IMR-90 (cell line): ENCODE results near the gene COX19. TPM values are rescaled to one million over a fixed set of nuclear protein-coding genes. Genes with fewer than 3 reads are reported as not detected.

Experiments used
- ATAC-seq: fragments of 200-7000 bp; cut with Tn5 transposase; 2 replicates; pipeline ENCODE4 v1.9.1; 2020; ENCODE audit warnings: low read depth, mild to moderate bottlenecking, moderate library complexity
- BruUV-seq: library from RNA; stranded (reverse); fragments of 400-500 nt; replicated peaks from 2 replicates; lab custom pipeline; 2021; lab: Mats Ljungman, UMichigan
- CTCF ChIA-PET: fragments of 300-600 bp; formaldehyde crosslinking; extraction: SDS; loops from one replicate; lab custom pipeline; 2021; ENCODE audit warnings: antibody characterized with exemption; lab: Yijun Ruan, JAX
- POLR2A ChIA-PET: fragments of 300-600 bp; sonication (Branson Sonifier 250); formaldehyde crosslinking; loops from one replicate; lab custom pipeline; 2022; ENCODE audit warnings: antibody characterized with exemption; ENCODE audit not compliant: unreplicated experiment; lab: Charles Lee
- DNase-seq: peaks from one replicate; pipeline ENCODE4 v3.0.0; 2013
- H2AFZ ChIP-seq: replicated peaks from 2 replicates; pipeline ENCODE3; 2013; ENCODE audit warnings: low read length, mild to moderate bottlenecking; ENCODE audit not compliant: poor library complexity
- H2AK5ac ChIP-seq: 2 replicates; pipeline ENCODE4 v1.6.1; 2013; ENCODE audit warnings: low read depth, low read length, inconsistent platforms
- H2AK9ac ChIP-seq: replicated peaks from 2 replicates; pipeline ENCODE3; 2013; ENCODE audit warnings: mild to moderate bottlenecking, low read depth, low read length, moderate library complexity; ENCODE audit not compliant: poor library complexity
- H2BK120ac ChIP-seq: 2 replicates; pipeline ENCODE4 v1.6.1; 2013; ENCODE audit warnings: low read depth, low read length, inconsistent platforms
- H2BK15ac ChIP-seq: 3 replicates; pipeline ENCODE4 v1.6.1; 2013; ENCODE audit warnings: low read depth, low read length, inconsistent platforms
- H2BK20ac ChIP-seq: 2 replicates; pipeline ENCODE4 v1.6.1; 2013; ENCODE audit warnings: low read depth, mild to moderate bottlenecking, inconsistent platforms, low read length, moderate library complexity
- H2BK5ac ChIP-seq: 2 replicates; pipeline ENCODE4 v1.6.1; 2013; ENCODE audit warnings: mild to moderate bottlenecking, low read depth, low read length, inconsistent platforms; ENCODE audit not compliant: poor library complexity, severe bottlenecking
- H3K14ac ChIP-seq: replicated peaks from 2 replicates; pipeline ENCODE4 v1.6.1; 2013; ENCODE audit warnings: low read depth, low read length, inconsistent platforms
- H3K18ac ChIP-seq: 2 replicates; pipeline ENCODE4 v1.6.1; 2013; ENCODE audit warnings: low read depth, low read length, control low read depth
- H3K23ac ChIP-seq: 2 replicates; pipeline ENCODE4 v1.6.1; 2013; ENCODE audit warnings: low read depth, low read length, inconsistent platforms
- H3K27ac ChIP-seq: 2 replicates; pipeline ENCODE4 v1.5.1; 2013; ENCODE audit warnings: mild to moderate bottlenecking, control low read depth, low read length; ENCODE audit not compliant: insufficient read depth
- H3K27me3 ChIP-seq: 2 replicates; pipeline ENCODE4 v1.6.1; 2013; ENCODE audit warnings: low read length; ENCODE audit not compliant: control insufficient read depth, insufficient read depth
- H3K36me3 ChIP-seq: 2 replicates; pipeline ENCODE4 v1.6.1; 2013; ENCODE audit warnings: low read length, mixed read lengths; ENCODE audit not compliant: control insufficient read depth, insufficient read depth
- H3K4ac ChIP-seq: 2 replicates; pipeline ENCODE4 v1.6.1; 2013; ENCODE audit warnings: low read depth, low read length, inconsistent platforms
- H3K4me1 ChIP-seq: 2 replicates; pipeline ENCODE4 v1.6.1; 2013; ENCODE audit warnings: low read length, mixed read lengths; ENCODE audit not compliant: control insufficient read depth, insufficient read depth
- H3K4me2 ChIP-seq: 2 replicates; pipeline ENCODE4 v1.6.1; 2013; ENCODE audit warnings: low read depth, mild to moderate bottlenecking, control low read depth, low read length, moderate library complexity
- H3K4me3 ChIP-seq: 2 replicates; pipeline ENCODE4 v1.5.1; 2013; ENCODE audit warnings: low read depth, mild to moderate bottlenecking, control low read depth, low read length, moderate library complexity; ENCODE audit not compliant: insufficient read depth
- H3K56ac ChIP-seq: 2 replicates; pipeline ENCODE4 v1.6.1; 2013; ENCODE audit warnings: low read length, inconsistent platforms; ENCODE audit not compliant: insufficient read depth; ENCODE audit errors: extremely low read depth
- H3K79me1 ChIP-seq, 2 experiments: 2 replicates each; pipeline ENCODE4 v1.6.1; 2013; ENCODE audit warnings: low read length in 2 of 2, inconsistent platforms in 1 of 2, low read depth in 1 of 2
- H3K9ac ChIP-seq: 2 replicates; pipeline ENCODE4 v1.6.1; 2013; ENCODE audit warnings: low read depth, low read length, control low read depth
- H3K9me1 ChIP-seq: 2 replicates; pipeline ENCODE4 v1.6.1; 2013; ENCODE audit warnings: low read length, inconsistent platforms; ENCODE audit not compliant: insufficient read depth
- H3K9me3 ChIP-seq: 2 replicates; pipeline ENCODE4 v1.6.1; 2013; ENCODE audit warnings: low read length; ENCODE audit not compliant: control insufficient read depth, insufficient read depth
- H4K20me1 ChIP-seq: 2 replicates; pipeline ENCODE4 v1.6.1; 2013; ENCODE audit warnings: low read length, inconsistent platforms; ENCODE audit not compliant: insufficient read depth
- H4K5ac ChIP-seq: 2 replicates; pipeline ENCODE4 v1.6.1; 2013; ENCODE audit warnings: mild to moderate bottlenecking, low read depth, low read length, control low read depth
- H4K8ac ChIP-seq, 2 experiments: 2 replicates each; pipeline ENCODE4 v1.6.1; 2013; ENCODE audit warnings: low read depth in 2 of 2, low read length in 2 of 2, control low read depth in 1 of 2, inconsistent platforms in 1 of 2
- H4K91ac ChIP-seq: 2 replicates; pipeline ENCODE4 v1.6.1; 2013; ENCODE audit warnings: low read depth, low read length, inconsistent platforms; ENCODE audit not compliant: insufficient read depth
- BHLHE40 ChIP-seq: fragments of 150-350 bp; IDR thresholded peaks from 2 replicates; pipeline ENCODE4 v1.6.1; 2016; ENCODE audit warnings: mild to moderate bottlenecking, low read depth, low read length
- CEBPB ChIP-seq: IDR thresholded peaks from 2 replicates; pipeline ENCODE4 v1.6.1; 2012; ENCODE audit warnings: low read depth, low read length, improper control_type of control experiment
- CTCF ChIP-seq: conservative IDR thresholded peaks from 2 replicates; pipeline ENCODE4 v1.5.1; 2012; ENCODE audit warnings: mild to moderate bottlenecking, low read depth, low read length, improper control_type of control experiment
- FOS ChIP-seq: fragments of 150-350 bp; IDR thresholded peaks from 2 replicates; pipeline ENCODE4 v1.6.1; 2016; ENCODE audit warnings: low read depth, low read length
- MAFK ChIP-seq: IDR thresholded peaks from 2 replicates; pipeline ENCODE4 v1.6.1; 2012; ENCODE audit warnings: low read depth, low read length, improper control_type of control experiment
- MAZ ChIP-seq: IDR thresholded peaks from 2 replicates; pipeline ENCODE4 v1.6.1; 2012; ENCODE audit warnings: low read depth, mild to moderate bottlenecking, low read length, improper control_type of control experiment, moderate library complexity, borderline replicate concordance
- MXI1 ChIP-seq: IDR thresholded peaks from 2 replicates; pipeline ENCODE4 v1.6.1; 2012; ENCODE audit warnings: low read depth, mild to moderate bottlenecking, low read length, moderate library complexity, borderline replicate concordance
- NFE2L2 ChIP-seq: fragments of 150-350 bp; IDR thresholded peaks from 2 replicates; pipeline ENCODE4 v1.6.1; 2016; ENCODE audit warnings: low read depth, mild to moderate bottlenecking, low read length
- POLR2A ChIP-seq: IDR thresholded peaks from 2 replicates; pipeline ENCODE4 v1.6.1; 2012; ENCODE audit warnings: mild to moderate bottlenecking, low read depth, low read length
- RAD21 ChIP-seq: IDR thresholded peaks from 2 replicates; pipeline ENCODE4 v1.6.1; 2012; ENCODE audit warnings: low read length, improper control_type of control experiment
- RFX5 ChIP-seq: IDR thresholded peaks from 2 replicates; pipeline ENCODE4 v1.8.0; 2012; ENCODE audit warnings: low read depth, mild to moderate bottlenecking, low read length, moderate library complexity
- WGBS, 2 experiments: methylation state at CpG; one replicate each; pipeline versions ENCODE4 v1.1.5 to v1.1.7; 2013; ENCODE audit warnings: missing lambda C conversion rate in 2 of 2; ENCODE audit not compliant: insufficient read length in 1 of 2; ENCODE audit errors: extremely low coverage in 2 of 2; 5-methylcytosine and 5-hydroxymethylcytosine counted together
- dilution Hi-C: fragments of 300-500 bp; cut with HindIII; formaldehyde crosslinking; loops from one replicate; pipeline ENCODE4 v1.14.3; 2018; ENCODE audit warnings: low sequenced_read_pairs; ENCODE audit not compliant: unreplicated experiment
- in situ Hi-C: fragments of 300-500 bp; cut with MboI; formaldehyde crosslinking; loops from 3 replicates; pipeline ENCODE4 v1.14.3; 2019; ENCODE audit warnings: low sequenced_read_pairs, inconsistent platforms, mixed read lengths
- intact Hi-C: fragments of 100-400 bp; cut with micrococcal nuclease; formaldehyde crosslinking; loops from 2 replicates; pipeline ENCODE4 v1.10.0; 2022
- polyA plus RNA-seq, 3 experiments: library from polyadenylated mRNA; depleted of rRNA; stranded (reverse); fragments of >200 nt; gene quantifications; 2 replicates each; pipeline ENCODE4 v1.2.3, GENCODE V29; 2012; ENCODE audit warnings: low replicate concordance in 1 of 3
- total RNA-seq: library from RNA; depleted of rRNA; stranded (reverse); fragments of >200 nt; gene quantifications from 2 replicates; pipeline ENCODE4 v1.2.3, GENCODE V29; 2012
- TF ChIP-seq, protein P1 (sequence below): fragments of 150-350 bp; IDR thresholded peaks from 2 replicates; pipeline ENCODE4 v1.6.1; 2017; ENCODE audit warnings: mild to moderate bottlenecking, antibody characterized with exemption, low read length, low read depth

The COX19 gene
- total and polyA plus RNA-seq, 2 of the 4 experiments (the other 2 are of a cell fraction): 3.9 to 7.3 TPM

DNA sequence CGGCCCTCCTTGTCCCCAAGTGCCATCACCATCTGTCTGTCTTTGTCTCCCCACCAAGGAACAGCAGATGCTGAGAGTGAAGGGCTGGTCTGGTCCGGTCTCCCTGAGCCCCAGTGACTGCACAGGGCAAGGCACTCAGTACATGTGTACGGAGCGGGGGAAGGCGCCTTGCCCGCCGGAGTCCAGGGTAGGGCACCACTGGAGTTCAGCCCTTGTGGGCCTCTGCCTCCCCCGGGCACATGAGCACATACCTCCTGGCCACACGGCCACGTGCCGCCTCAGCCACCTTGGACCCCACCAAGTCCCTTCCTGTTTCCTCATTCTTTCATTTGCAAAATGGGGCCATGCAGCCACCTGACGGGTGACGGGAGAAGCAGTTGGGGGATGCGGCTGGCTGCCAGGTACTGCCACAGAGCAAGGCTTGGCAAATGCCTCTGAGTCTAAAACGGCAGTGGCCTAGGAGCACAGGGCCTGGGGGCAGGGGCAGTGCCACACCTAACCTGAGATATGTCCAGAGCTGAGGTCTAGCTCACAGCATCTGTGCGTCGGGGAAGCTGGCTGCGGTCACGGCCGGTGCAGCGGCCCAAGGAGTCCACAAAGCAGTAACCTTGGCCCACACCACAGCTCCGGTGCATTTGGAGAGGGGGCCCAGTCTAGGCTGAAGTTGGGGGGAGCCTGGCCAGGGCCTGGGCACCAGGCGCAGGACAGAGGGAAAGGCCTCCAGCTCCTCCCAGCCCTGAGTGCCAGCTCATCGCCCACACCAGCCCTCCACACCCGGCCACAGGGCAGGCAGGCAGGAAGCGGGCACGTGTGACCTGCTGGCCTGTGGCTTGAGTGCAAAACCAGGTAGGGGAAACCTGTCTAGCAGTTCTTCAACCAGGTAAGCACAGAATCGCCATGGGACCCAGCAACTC lies 26.1 kb downstream of the COX19 start (continued):
- TF ChIP-seq BHLHE40: no peak
- TF ChIP-seq POLR2A: no peak

DNA sequence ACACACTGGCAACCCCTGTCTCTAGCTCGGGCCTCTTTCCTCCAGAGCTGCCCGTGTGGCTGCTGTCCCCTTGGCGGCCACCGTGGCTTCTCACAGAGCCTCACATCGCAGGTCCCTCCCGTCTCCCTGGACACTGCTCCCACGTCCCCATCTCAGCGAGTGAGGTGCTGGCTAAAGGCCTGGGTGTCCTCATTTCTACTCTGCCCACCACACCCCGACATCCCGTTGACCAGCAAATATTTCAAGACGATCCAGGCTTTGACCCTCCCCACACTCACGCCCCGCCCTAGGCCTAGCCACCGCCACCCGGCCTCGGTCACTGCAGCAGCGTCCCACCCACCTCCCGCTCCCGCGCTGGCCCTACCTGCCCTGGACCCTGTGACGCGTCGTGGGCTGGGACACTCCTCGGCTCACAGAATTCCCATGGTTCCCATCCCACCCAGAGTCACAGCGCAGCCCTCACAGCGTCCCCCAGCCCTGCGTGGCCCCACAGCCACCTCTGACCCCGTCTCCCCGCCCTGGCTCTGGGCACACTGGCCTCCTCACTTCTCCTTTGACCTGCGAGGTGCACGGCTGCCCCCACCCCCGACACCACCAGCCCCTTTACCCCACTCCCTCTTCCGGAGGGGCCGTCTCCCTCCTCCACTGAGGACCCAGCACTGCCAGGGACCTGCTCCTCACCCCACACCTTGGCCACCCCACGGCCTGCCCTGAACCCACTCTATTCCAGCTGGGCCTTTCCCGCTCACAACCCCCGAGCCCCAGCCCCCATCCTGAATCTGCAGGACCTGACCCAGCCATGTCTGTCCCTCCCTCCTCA lies 27.7 kb downstream of the COX19 start:
- no peak overlapping the region for H2BK120ac ChIP-seq
- intact Hi-C loops: no loop called here
- ChIA-PET POLR2A (no interaction called here), CTCF (interaction anchor here (1.0 kb wide), 1 partner anchor 45 kb away, joined by 3 read pairs; no protein-coding TSS in a partner anchor)
- no peak overlapping the region for H2AFZ ChIP-seq
- no peak overlapping the region for H4K91ac ChIP-seq
- no peaks in the 10 kb centered on the region for H3K36me3 ChIP-seq
- no peak overlapping the region for H3K4me3 ChIP-seq
- peaks cover 4% of the 10 kb centered on the region; the same call in 1 of the 2 replicates for H3K27me3 ChIP-seq
- H4K20me1 ChIP-seq: no peaks in the 10 kb centered on the region
- H2BK15ac ChIP-seq: no peak overlapping the region
- dilution Hi-C loops: no loop called here
- ATAC-seq: no peak
- H3K14ac ChIP-seq: no peak overlapping the region
- no peak overlapping the region for H4K8ac ChIP-seq
- no peak overlapping the region for H4K5ac ChIP-seq
- no peaks in the 10 kb centered on the region for H3K9me3 ChIP-seq
- no peak for DNase-seq
- in situ Hi-C loops: no loop called here
- no peak overlapping the region for H3K18ac ChIP-seq
- H3K4me1 ChIP-seq: no peaks in the 10 kb centered on the region
- H3K79me1 ChIP-seq: no peaks in the 10 kb centered on the region
- H2BK20ac ChIP-seq: no peak overlapping the region
- no peak overlapping the region for H3K23ac ChIP-seq
- H3K9me1 ChIP-seq: no peaks in the 10 kb centered on the region
- H3K4me2 ChIP-seq: no peak overlapping the region
- no peak overlapping the region for H3K56ac ChIP-seq
- H3K9ac ChIP-seq: no peak overlapping the region
- no peak overlapping the region for H3K27ac ChIP-seq
- no peak overlapping the region for H2AK5ac ChIP-seq
- no peak overlapping the region for H2BK5ac ChIP-seq
- H3K4ac ChIP-seq: no peak overlapping the region
- 76% methylated on average over 18 of the region's 37 CpGs; no CpG with 5 or more reads in 1 of the 2 experiments for WGBS, 2 experiments
- H2AK9ac ChIP-seq: no peak overlapping the region
- no TSS peak for BruUV-seq
- TF ChIP-seq MXI1 (no peak), BHLHE40 (no peak), MAZ (no peak), FOS (no peak), MAFK (no peak), CEBPB (no peak), RFX5 (no peak), NFE2L2 (no peak), RAD21 (no peak), CTCF (no peak), POLR2A (no peak)
- TF ChIP-seq, protein P1, sequence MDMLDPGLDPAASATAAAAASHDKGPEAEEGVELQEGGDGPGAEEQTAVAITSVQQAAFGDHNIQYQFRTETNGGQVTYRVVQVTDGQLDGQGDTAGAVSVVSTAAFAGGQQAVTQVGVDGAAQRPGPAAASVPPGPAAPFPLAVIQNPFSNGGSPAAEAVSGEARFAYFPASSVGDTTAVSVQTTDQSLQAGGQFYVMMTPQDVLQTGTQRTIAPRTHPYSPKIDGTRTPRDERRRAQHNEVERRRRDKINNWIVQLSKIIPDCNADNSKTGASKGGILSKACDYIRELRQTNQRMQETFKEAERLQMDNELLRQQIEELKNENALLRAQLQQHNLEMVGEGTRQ: no peak
